Loucy (cell line): ENCODE data around the gene TP53AIP1.

ENCODE experiments used
- H2AFZ ChIP-seq: fragments of 200-600 bp; sonication (generic); 2 replicates; pipeline ENCODE4 v1.6.0; 2016; ENCODE audit warnings: antibody characterized with exemption, mild to moderate bottlenecking, low read length, moderate library complexity
- H3F3A ChIP-seq: fragments of 200-600 bp; 2 replicates; pipeline ENCODE4 v1.6.0; 2016; ENCODE audit warnings: antibody characterized with exemption, low read depth, mild to moderate bottlenecking
- H3K27me3 ChIP-seq: fragments of 200-600 bp; sonication (generic); 2 replicates; pipeline ENCODE4 v1.6.1; 2014; ENCODE audit warnings: low read length, mild to moderate bottlenecking; ENCODE audit not compliant: insufficient read depth, poor library complexity, severe bottlenecking
- H3K36me3 ChIP-seq: fragments of 200-600 bp; sonication (generic); 2 replicates; pipeline ENCODE4 v1.6.1; 2016; ENCODE audit warnings: low read length; ENCODE audit not compliant: insufficient read depth
- H3K4me1 ChIP-seq: fragments of 200-600 bp; sonication (generic); 2 replicates; pipeline ENCODE4 v1.5.1; 2014; ENCODE audit warnings: low read length, mild to moderate bottlenecking; ENCODE audit not compliant: insufficient read depth, poor library complexity, severe bottlenecking
- H3K4me2 ChIP-seq: fragments of 200-600 bp; sonication (generic); 2 replicates; pipeline ENCODE4 v1.6.0; 2014; ENCODE audit warnings: antibody characterized with exemption, low read length, low read depth, mild to moderate bottlenecking; ENCODE audit not compliant: poor library complexity, severe bottlenecking
- H3K4me3 ChIP-seq: fragments of 200-600 bp; sonication (generic); 2 replicates; pipeline ENCODE4 v1.5.1; 2014; ENCODE audit warnings: low read length, mild to moderate bottlenecking, mixed read lengths; ENCODE audit not compliant: poor library complexity, severe bottlenecking
- H3K79me2 ChIP-seq: fragments of 200-600 bp; sonication (generic); 2 replicates; pipeline ENCODE4 v1.6.1; 2014; ENCODE audit warnings: low read length; ENCODE audit not compliant: insufficient read depth
- H3K9ac ChIP-seq: fragments of 200-600 bp; sonication (generic); 2 replicates; pipeline ENCODE4 v1.6.0; 2014; ENCODE audit warnings: mild to moderate bottlenecking, low read depth, low read length, moderate library complexity; ENCODE audit not compliant: poor library complexity, severe bottlenecking
- H3K9me2 ChIP-seq: fragments of 200-600 bp; sonication (generic); replicated peaks from 2 replicates; pipeline ENCODE4 v1.6.1; 2016; ENCODE audit warnings: low read depth, low read length, mixed read lengths
- H3K9me3 ChIP-seq: fragments of 200-600 bp; sonication (generic); 2 replicates; pipeline ENCODE4 v1.6.1; 2014; ENCODE audit warnings: mild to moderate bottlenecking, antibody characterized with exemption, low read length, low read depth; ENCODE audit not compliant: insufficient read depth
- H4K20me1 ChIP-seq: fragments of 200-600 bp; sonication (generic); 2 replicates; pipeline ENCODE4 v1.6.0; 2014; ENCODE audit warnings: antibody characterized with exemption, low read length, mild to moderate bottlenecking; ENCODE audit not compliant: insufficient read depth, poor library complexity, severe bottlenecking
- EZH2phosphoT487 ChIP-seq: fragments of 200-600 bp; IDR thresholded peaks from 2 replicates; pipeline ENCODE4 v1.6.1; 2018; ENCODE audit warnings: antibody characterized with exemption, mild to moderate bottlenecking, moderate library complexity, borderline replicate concordance
- TF ChIP-seq, protein P1 (sequence below): fragments of 200-600 bp; sonication (generic); conservative IDR thresholded peaks from 2 replicates; pipeline ENCODE4 v1.5.1; 2014; ENCODE audit warnings: mild to moderate bottlenecking, antibody characterized with exemption, low read length

Gene TP53AIP1

DNA sequence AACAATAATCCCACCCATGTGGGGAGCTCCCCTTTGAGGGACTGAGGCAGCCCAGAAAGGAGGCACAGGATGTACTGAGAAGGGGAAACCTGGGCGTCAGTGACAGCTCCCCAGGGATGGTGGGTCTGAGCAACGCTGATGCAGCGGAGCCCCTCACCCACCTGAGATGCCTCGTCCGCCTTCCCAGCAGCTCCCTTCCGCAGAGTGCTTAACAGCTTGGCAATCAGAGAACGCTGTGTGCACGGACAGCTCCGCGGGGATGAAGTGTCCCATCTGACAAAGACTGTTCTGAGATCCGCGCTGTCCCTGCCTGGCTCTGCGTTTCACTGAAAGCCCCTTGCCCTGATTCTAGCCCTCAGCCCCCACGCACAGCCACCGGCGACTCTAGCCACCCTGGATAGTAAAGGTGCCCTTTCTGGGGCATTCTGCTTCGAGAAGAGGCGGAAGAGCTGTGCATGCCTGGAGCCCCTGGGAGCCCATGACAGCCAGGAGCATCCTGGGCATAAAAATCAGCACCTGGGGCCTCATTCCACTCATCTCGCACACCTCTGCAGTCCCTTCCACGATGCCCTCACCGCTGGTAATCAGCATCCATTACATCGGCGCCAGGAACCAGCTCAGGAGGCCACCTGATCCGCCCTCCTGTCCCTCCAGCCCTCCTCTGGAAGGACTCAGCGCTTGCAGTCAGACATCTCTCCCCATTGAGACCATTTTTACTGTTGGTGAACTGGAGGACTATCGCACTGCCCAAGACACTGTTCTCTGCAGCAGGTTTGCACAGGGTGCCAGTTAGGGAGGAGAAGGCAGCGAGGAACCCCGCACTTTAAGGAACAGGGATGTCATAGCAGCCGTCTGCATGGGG, 40.8 kb downstream of the TP53AIP1 start:
- H3K79me2 ChIP-seq = peaks cover 4% of the 10 kb centered on the region; the same call in 1 of the 2 replicates
- H3F3A ChIP-seq = no peaks in the 10 kb centered on the region
- H3K36me3 ChIP-seq = no peaks in the 10 kb centered on the region
- no peak overlapping the region for H2AFZ ChIP-seq
- no peaks in the 10 kb centered on the region for H3K27me3 ChIP-seq
- TF ChIP-seq EZH2phosphoT487 = no peak
- TF ChIP-seq, protein P1, sequence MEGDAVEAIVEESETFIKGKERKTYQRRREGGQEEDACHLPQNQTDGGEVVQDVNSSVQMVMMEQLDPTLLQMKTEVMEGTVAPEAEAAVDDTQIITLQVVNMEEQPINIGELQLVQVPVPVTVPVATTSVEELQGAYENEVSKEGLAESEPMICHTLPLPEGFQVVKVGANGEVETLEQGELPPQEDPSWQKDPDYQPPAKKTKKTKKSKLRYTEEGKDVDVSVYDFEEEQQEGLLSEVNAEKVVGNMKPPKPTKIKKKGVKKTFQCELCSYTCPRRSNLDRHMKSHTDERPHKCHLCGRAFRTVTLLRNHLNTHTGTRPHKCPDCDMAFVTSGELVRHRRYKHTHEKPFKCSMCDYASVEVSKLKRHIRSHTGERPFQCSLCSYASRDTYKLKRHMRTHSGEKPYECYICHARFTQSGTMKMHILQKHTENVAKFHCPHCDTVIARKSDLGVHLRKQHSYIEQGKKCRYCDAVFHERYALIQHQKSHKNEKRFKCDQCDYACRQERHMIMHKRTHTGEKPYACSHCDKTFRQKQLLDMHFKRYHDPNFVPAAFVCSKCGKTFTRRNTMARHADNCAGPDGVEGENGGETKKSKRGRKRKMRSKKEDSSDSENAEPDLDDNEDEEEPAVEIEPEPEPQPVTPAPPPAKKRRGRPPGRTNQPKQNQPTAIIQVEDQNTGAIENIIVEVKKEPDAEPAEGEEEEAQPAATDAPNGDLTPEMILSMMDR = no peak
- no peak overlapping the region for H3K4me2 ChIP-seq
- H3K9me3 ChIP-seq = no peaks in the 10 kb centered on the region
- H3K4me3 ChIP-seq = no peak overlapping the region
- H4K20me1 ChIP-seq = no peaks in the 10 kb centered on the region
- no peak overlapping the region for H3K9ac ChIP-seq
- no peaks in the 10 kb centered on the region for H3K9me2 ChIP-seq
- H3K4me1 ChIP-seq = peaks cover 25% of the 10 kb centered on the region

DNA sequence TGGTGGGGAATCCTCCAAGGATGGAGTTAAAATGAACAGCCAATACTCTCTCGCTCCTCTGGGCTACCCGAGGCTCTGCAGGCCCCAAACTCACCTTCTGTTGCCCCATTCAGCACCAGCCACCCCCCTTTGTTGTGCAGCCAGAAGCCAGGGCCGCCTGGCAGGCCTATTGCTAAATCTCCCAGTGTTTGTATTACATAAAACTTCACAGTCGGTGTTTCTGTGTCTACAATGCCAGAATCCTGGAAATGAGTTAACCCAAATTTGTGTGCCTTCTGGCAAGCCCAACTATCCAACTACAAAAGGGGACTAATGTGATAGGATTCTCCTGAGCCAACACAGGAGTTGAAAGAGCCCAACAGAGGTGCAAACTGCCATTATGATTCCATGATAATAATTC, 42.2 kb downstream of the TP53AIP1 start:
- no peaks in the 10 kb centered on the region for H4K20me1 ChIP-seq
- H3F3A ChIP-seq = no peaks in the 10 kb centered on the region
- H3K27me3 ChIP-seq = peaks cover 3% of the 10 kb centered on the region
- no peak overlapping the region for H3K4me3 ChIP-seq
- no peaks in the 10 kb centered on the region for H3K9me3 ChIP-seq
- TF ChIP-seq, protein P1 = no peak
- no peak for TF ChIP-seq EZH2phosphoT487
- H3K4me2 ChIP-seq = no peak overlapping the region
- H3K36me3 ChIP-seq = no peaks in the 10 kb centered on the region
- H2AFZ ChIP-seq = no peak overlapping the region
- no peaks in the 10 kb centered on the region for H3K9me2 ChIP-seq
- H3K79me2 ChIP-seq = peaks cover 4% of the 10 kb centered on the region; the same call in 1 of the 2 replicates
- H3K9ac ChIP-seq = no peak overlapping the region
- peaks cover 21% of the 10 kb centered on the region for H3K4me1 ChIP-seq

- Histone ChIP-seq H3K4me3 (no peak overlapping the region), H3K9me2 (no peaks in the 10 kb centered on the region), H3K79me2 (no peaks in the 10 kb centered on the region), H3K27me3 (peaks cover 6% of the 10 kb centered on the region), H3F3A (no peaks in the 10 kb centered on the region), H3K9ac (no peak overlapping the region), H2AFZ (no peak overlapping the region), H4K20me1 (no peaks in the 10 kb centered on the region), H3K9me3 (no peaks in the 10 kb centered on the region), H3K4me1 (peaks cover 20% of the 10 kb centered on the region), H3K36me3 (no peaks in the 10 kb centered on the region), H3K4me2 (no peak overlapping the region)
- TF ChIP-seq EZH2phosphoT487 = no peak
- TF ChIP-seq, protein P1 = no peak
Measured at GRCh38 chr11:128898580-128899344, 43.9 kb downstream of the TP53AIP1 start.
